Stimulated activated CD4-positive, alpha-beta T cell treated with anti-CD3 and anti-CD28 coated beads, Interleukin-15, amount 100 ng/mL, for 48 hours (primary cell): Measurements from ENCODE around the gene ANKDD1B.

Source experiments
- DNase-seq, 2 donors: peaks; one replicate each; pipeline ENCODE4 v3.0.0-alpha.2; 2020; ENCODE audit warnings: low read depth in 2 of 2

ANKDD1B gene

GRCh38 chr5:75706016-75706415, 94.8 kb downstream of the ANKDD1B start:
- DNase-seq, result no peak

GRCh38 chr5:75706775-75707174, 95.5 kb downstream of the ANKDD1B start:
- no peak for DNase-seq

GRCh38 chr5:75707911-75708509, 96.8 kb downstream of the ANKDD1B start:
- no peak for DNase-seq

- DNase-seq, result no peak
Measured at GRCh38 chr5:75710637-75711036, 99.4 kb downstream of the ANKDD1B start.

GRCh38 chr5:75711151-75711550, 99.9 kb downstream of the ANKDD1B start:
- no peak for DNase-seq

- no peak for DNase-seq
Measured at GRCh38 chr5:75712091-75712490, 100.8 kb downstream of the ANKDD1B start.

- no peak for DNase-seq
Measured at GRCh38 chr5:75716715-75717081, 105.4 kb downstream of the ANKDD1B start.

GRCh38 chr5:75717082-75717922, 106.0 kb downstream of the ANKDD1B start, which contains the start of gene POC5:
TSS of gene POC5 (minus strand) at chr5:75717437. CDS start at chr5:75712937, 4,500 bp downstream.
- peak; percentile 98 for DNase-seq

- no peak for DNase-seq
Measured at GRCh38 chr5:75720882-75721281, 109.6 kb downstream of the ANKDD1B start.
